Ascending aorta (tissue), 2 donors: ENCODE measurements around the gene CHMP5. TPM values are rescaled to one million over a fixed set of nuclear protein-coding genes. Genes with fewer than 3 reads are reported as not detected.

Source experiments
- DNase-seq, 2 donors: peaks; one replicate each; pipeline ENCODE4 v3.0.0-alpha.2; 2019; ENCODE audit warnings: low spot score in 2 of 2
- H3K27ac ChIP-seq, 2 donors: fragments of 200-600 bp; sonication (generic); one replicate each; pipeline ENCODE4 v1.5.1; 2016 to 2017; ENCODE audit warnings: mild to moderate bottlenecking in 1 of 2
- H3K27me3 ChIP-seq: fragments of 200-600 bp; sonication (generic); one replicate; pipeline ENCODE4 v1.5.1; 2017
- H3K36me3 ChIP-seq, 2 donors: fragments of 200-600 bp; sonication (generic); one replicate each; pipeline ENCODE4 v1.5.1; 2016
- H3K4me1 ChIP-seq, 2 donors: fragments of 200-600 bp; sonication (generic); one replicate each; pipeline ENCODE4 v1.5.1; 2016 to 2017; ENCODE audit warnings: mild to moderate bottlenecking in 1 of 2
- H3K4me3 ChIP-seq, 2 donors: fragments of 200-600 bp; sonication (generic); one replicate each; pipeline ENCODE4 v1.5.1; 2016 to 2017; ENCODE audit warnings: mild to moderate bottlenecking in 1 of 2
- H3K9me3 ChIP-seq, 2 donors: fragments of 200-600 bp; sonication (generic); one replicate each; pipeline ENCODE4 v1.5.1; 2016
- intact Hi-C: fragments of 100-400 bp; cut with DNase I; formaldehyde crosslinking; loops from one replicate; pipeline ENCODE4 v1.15.1; 2023
- total RNA-seq: library from RNA; depleted of rRNA; stranded (reverse); fragments of >200 nt; gene quantifications from one replicate; pipeline ENCODE4 v1.1.0, GENCODE V29; 2016
- TF ChIP-seq, protein P1 (sequence below), 3 experiments: fragments of 200-600 bp in 2 of 3; fragments of 450-650 bp in 1 of 3; sonication (generic) in 2 of 3; IDR thresholded peaks; one replicate each; pipeline ENCODE4 v1.5.1; 2016 to 2019; ENCODE audit warnings: antibody characterized with exemption in 3 of 3, mild to moderate bottlenecking in 1 of 3, moderate library complexity in 1 of 3

The CHMP5 gene
- total RNA-seq, 1 donor from 2014 or later: 47.5 TPM

DNA sequence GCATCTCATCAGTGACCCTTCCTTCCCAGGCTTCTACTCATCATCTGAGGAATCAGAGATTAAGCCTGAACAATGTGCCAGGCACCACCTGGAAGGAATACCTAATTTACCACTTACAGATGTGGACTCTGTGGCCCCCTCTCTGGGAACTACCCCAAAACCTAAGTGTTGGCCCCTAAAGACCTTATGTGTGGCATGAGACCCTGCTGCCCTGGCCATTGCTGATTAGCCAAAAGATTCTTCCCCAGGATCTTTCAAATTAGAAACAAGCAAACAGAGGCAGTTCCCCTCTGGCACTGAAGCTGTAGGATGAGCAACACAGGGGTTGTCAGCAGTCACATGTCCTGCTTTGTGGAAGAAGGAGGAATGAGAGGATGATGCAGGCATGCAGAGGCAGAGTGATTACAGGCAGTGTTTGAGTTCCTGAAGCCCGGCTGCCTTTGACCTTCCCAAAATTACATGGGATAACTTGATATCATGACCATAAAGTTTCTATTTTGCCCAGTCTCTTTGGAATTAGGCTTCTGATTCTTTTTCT is 14.3 kb upstream of the CHMP5 start:
- peak in 1 of 2 donors; percentile 55 for DNase-seq
- peaks cover 20 to 39% of the 10 kb centered on the region in 2 donors for H3K36me3 ChIP-seq
- intact Hi-C loops: no loop called here

GRCh38 chr9:33254211-33254610 is 10.6 kb upstream of the CHMP5 start:
- no peaks in the 10 kb centered on the region for H3K4me1 ChIP-seq
- peak in 1 of 2 donors; percentile 13 for DNase-seq
- intact Hi-C loops: no loop called here
- H3K36me3 ChIP-seq: peaks cover 55 to 70% of the 10 kb centered on the region in 2 donors
- no peaks in the 10 kb centered on the region for H3K9me3 ChIP-seq
- TF ChIP-seq, protein P1, sequence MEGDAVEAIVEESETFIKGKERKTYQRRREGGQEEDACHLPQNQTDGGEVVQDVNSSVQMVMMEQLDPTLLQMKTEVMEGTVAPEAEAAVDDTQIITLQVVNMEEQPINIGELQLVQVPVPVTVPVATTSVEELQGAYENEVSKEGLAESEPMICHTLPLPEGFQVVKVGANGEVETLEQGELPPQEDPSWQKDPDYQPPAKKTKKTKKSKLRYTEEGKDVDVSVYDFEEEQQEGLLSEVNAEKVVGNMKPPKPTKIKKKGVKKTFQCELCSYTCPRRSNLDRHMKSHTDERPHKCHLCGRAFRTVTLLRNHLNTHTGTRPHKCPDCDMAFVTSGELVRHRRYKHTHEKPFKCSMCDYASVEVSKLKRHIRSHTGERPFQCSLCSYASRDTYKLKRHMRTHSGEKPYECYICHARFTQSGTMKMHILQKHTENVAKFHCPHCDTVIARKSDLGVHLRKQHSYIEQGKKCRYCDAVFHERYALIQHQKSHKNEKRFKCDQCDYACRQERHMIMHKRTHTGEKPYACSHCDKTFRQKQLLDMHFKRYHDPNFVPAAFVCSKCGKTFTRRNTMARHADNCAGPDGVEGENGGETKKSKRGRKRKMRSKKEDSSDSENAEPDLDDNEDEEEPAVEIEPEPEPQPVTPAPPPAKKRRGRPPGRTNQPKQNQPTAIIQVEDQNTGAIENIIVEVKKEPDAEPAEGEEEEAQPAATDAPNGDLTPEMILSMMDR (IDR thresholded peaks at IDR 0.05): no peak
- no peak overlapping the region for H3K27ac ChIP-seq
- no peak overlapping the region for H3K4me3 ChIP-seq
- no peaks in the 10 kb centered on the region for H3K27me3 ChIP-seq

More for the DNA sequence above, 14.3 kb upstream of the CHMP5 start:
- H3K27me3 ChIP-seq: no peaks in the 10 kb centered on the region
- H3K9me3 ChIP-seq: no peaks in the 10 kb centered on the region
- H3K4me1 ChIP-seq: no peaks in the 10 kb centered on the region
- no peak overlapping the region for H3K27ac ChIP-seq
- TF ChIP-seq, protein P1 (IDR thresholded peaks at IDR 0.05): no peak
- no peak overlapping the region for H3K4me3 ChIP-seq

GRCh38 chr9:33255014-33255413 is 9.8 kb upstream of the CHMP5 start:
- DNase-seq: peak in 1 of 2 donors; percentile 54
- Histone ChIP-seq H3K36me3 (peaks cover 58 to 78% of the 10 kb centered on the region in 2 donors), H3K27ac (no peak overlapping the region), H3K9me3 (no peaks in the 10 kb centered on the region), H3K4me3 (no peak overlapping the region), H3K4me1 (no peaks in the 10 kb centered on the region), H3K27me3 (no peaks in the 10 kb centered on the region)
- TF ChIP-seq, protein P1 (IDR thresholded peaks at IDR 0.05): no peak
- intact Hi-C loops: no loop called here

DNA sequence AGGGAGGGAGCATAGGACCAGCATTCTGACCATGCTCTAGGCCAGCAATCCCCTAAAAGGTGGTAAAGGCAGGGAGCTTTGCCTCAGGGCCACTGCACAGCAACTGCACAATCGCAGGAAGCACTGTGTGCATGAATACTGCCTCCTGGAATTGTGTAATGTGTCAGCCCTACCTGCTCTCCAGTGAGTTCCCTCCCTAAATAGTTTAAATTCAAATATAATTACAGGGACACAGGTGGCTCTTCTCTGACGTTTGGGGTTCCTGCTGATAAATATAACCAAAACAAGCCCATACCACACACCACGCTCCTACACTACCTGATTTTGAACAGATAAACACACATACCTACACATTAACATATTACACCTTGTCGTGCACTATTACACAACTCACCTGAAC is 9.4 kb upstream of the CHMP5 start:
- TF ChIP-seq, protein P1 (IDR thresholded peaks at IDR 0.05): no peak
- no peak overlapping the region for H3K4me3 ChIP-seq
- no peak for DNase-seq
- H3K4me1 ChIP-seq: no peaks in the 10 kb centered on the region
- intact Hi-C loops: no loop called here
- no peaks in the 10 kb centered on the region for H3K27me3 ChIP-seq
- no peaks in the 10 kb centered on the region for H3K9me3 ChIP-seq
- H3K27ac ChIP-seq: no peak overlapping the region
- H3K36me3 ChIP-seq: peaks cover 62 to 79% of the 10 kb centered on the region in 2 donors

DNA sequence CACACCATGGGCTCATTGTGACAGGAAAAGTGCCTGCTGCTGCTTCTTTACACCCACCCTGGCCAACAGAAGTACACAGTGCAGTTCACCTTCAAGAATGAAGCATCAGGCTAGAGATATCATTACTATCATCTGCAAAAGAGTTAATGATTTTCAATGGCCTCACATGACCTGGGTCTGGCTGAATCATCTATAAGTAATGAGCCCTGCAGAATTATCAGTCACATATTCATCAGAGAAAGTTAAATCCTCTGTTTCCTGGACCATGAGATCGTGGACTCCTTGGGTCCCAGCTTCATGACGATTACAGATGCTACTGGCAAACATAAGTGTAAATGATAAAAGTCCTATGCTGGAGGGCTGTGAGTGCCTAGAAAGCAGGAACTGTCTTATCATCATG is 8.6 kb upstream of the CHMP5 start:
- Histone ChIP-seq H3K27me3 (no peaks in the 10 kb centered on the region), H3K4me3 (no peak overlapping the region), H3K4me1 (no peaks in the 10 kb centered on the region), H3K9me3 (no peaks in the 10 kb centered on the region), H3K36me3 (peaks cover 69 to 86% of the 10 kb centered on the region in 2 donors), H3K27ac (no peak overlapping the region)
- peak in 1 of 2 donors; percentile 5 for DNase-seq
- intact Hi-C loops: no loop called here
- TF ChIP-seq, protein P1 (IDR thresholded peaks at IDR 0.05): no peak

DNA sequence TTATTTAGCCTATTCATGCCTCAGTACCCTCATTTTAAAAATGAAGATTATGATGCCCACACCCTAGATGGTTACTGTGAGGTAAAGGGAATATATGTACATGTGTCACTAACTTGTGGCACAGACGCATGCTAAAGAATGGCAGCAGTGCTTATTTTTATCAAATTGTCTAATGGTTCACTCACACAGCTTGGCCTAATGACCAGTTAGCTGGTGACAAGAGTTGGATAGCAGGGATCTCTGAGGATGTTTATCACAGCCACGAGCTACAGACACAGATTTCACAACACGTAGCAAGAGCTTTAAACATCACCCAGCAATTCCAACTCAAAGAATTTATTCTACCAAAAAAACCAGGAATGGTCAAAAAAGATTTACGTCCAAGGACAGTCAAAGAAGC is 7.6 kb upstream of the CHMP5 start:
- Histone ChIP-seq H3K36me3 (peaks cover 73 to 89% of the 10 kb centered on the region in 2 donors), H3K27me3 (no peaks in the 10 kb centered on the region), H3K27ac (no peak overlapping the region), H3K4me3 (no peak overlapping the region), H3K4me1 (no peaks in the 10 kb centered on the region), H3K9me3 (no peaks in the 10 kb centered on the region)
- intact Hi-C loops: no loop called here
- TF ChIP-seq, protein P1 (IDR thresholded peaks at IDR 0.05): no peak
- no peak for DNase-seq
